IMR-90 (cell line): ENCODE results near the gene ZNF469.

Source experiments
- BHLHE40 ChIP-seq: fragments of 150-350 bp; IDR thresholded peaks from 2 replicates; pipeline ENCODE4 v1.6.1; 2016; ENCODE audit warnings: mild to moderate bottlenecking, low read depth, low read length
- CEBPB ChIP-seq: IDR thresholded peaks from 2 replicates; pipeline ENCODE4 v1.6.1; 2012; ENCODE audit warnings: low read depth, low read length, improper control_type of control experiment
- CHD1 ChIP-seq: IDR thresholded peaks from 2 replicates; pipeline ENCODE4 v1.6.1; 2012; ENCODE audit warnings: low read depth, low read length, improper control_type of control experiment
- CTCF ChIP-seq: conservative IDR thresholded peaks from 2 replicates; pipeline ENCODE4 v1.5.1; 2012; ENCODE audit warnings: mild to moderate bottlenecking, low read depth, low read length, improper control_type of control experiment
- FOS ChIP-seq: fragments of 150-350 bp; IDR thresholded peaks from 2 replicates; pipeline ENCODE4 v1.6.1; 2016; ENCODE audit warnings: low read depth, low read length
- MAFK ChIP-seq: IDR thresholded peaks from 2 replicates; pipeline ENCODE4 v1.6.1; 2012; ENCODE audit warnings: low read depth, low read length, improper control_type of control experiment
- MAZ ChIP-seq: IDR thresholded peaks from 2 replicates; pipeline ENCODE4 v1.6.1; 2012; ENCODE audit warnings: low read depth, mild to moderate bottlenecking, low read length, improper control_type of control experiment, moderate library complexity, borderline replicate concordance
- MXI1 ChIP-seq: IDR thresholded peaks from 2 replicates; pipeline ENCODE4 v1.6.1; 2012; ENCODE audit warnings: low read depth, mild to moderate bottlenecking, low read length, moderate library complexity, borderline replicate concordance
- POLR2A ChIP-seq: IDR thresholded peaks from 2 replicates; pipeline ENCODE4 v1.6.1; 2012; ENCODE audit warnings: mild to moderate bottlenecking, low read depth, low read length
- RAD21 ChIP-seq: IDR thresholded peaks from 2 replicates; pipeline ENCODE4 v1.6.1; 2012; ENCODE audit warnings: low read length, improper control_type of control experiment
- RCOR1 ChIP-seq: IDR thresholded peaks from 2 replicates; pipeline ENCODE4 v1.6.1; 2012; ENCODE audit warnings: mild to moderate bottlenecking, low read length, improper control_type of control experiment; ENCODE audit not compliant: insufficient replicate concordance
- SMC3 ChIP-seq: fragments of 150-350 bp; IDR thresholded peaks from 2 replicates; pipeline ENCODE4 v1.6.1; 2016; ENCODE audit warnings: low read depth, mild to moderate bottlenecking, antibody characterized with exemption, low read length, moderate library complexity
- TF ChIP-seq, protein P1 (sequence below): fragments of 150-350 bp; IDR thresholded peaks from 2 replicates; pipeline ENCODE4 v1.6.1; 2017; ENCODE audit warnings: mild to moderate bottlenecking, antibody characterized with exemption, low read length, low read depth
- TF ChIP-seq, protein P2 (sequence below): fragments of 150-350 bp; IDR thresholded peaks from 2 replicates; pipeline ENCODE4 v1.6.1; 2016; ENCODE audit warnings: low read depth, mild to moderate bottlenecking, low read length, moderate library complexity, borderline replicate concordance

DNA sequence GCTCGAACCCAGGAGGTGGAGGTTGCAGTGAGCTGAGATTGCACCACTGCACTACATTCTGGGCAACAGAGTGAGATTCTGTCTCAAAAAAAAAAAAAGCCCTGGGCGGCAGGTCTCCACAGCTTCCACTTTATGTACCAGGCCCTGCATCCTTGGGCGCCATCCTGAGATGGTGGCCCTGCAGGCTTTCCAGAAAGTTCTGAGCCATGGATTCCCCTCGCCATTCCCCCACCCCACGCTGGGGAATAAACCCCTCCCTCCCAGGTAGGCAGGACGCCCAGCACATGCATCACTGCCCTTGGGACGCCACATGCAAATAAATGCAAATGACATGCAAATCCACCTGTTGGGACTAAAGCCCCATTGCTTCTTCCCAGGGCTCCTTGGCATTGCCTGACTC is 13.8 kb upstream of the ZNF469 start:
- TF ChIP-seq CTCF (no peak), CEBPB (no peak), POLR2A (no peak), FOS (no peak), BHLHE40 (no peak), SMC3 (no peak), CHD1 (no peak), RAD21 (no peak), RCOR1 (no peak), MAZ (no peak), MXI1 (no peak), MAFK (no peak)
- TF ChIP-seq, protein P1, sequence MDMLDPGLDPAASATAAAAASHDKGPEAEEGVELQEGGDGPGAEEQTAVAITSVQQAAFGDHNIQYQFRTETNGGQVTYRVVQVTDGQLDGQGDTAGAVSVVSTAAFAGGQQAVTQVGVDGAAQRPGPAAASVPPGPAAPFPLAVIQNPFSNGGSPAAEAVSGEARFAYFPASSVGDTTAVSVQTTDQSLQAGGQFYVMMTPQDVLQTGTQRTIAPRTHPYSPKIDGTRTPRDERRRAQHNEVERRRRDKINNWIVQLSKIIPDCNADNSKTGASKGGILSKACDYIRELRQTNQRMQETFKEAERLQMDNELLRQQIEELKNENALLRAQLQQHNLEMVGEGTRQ = no peak
- TF ChIP-seq, protein P2, sequence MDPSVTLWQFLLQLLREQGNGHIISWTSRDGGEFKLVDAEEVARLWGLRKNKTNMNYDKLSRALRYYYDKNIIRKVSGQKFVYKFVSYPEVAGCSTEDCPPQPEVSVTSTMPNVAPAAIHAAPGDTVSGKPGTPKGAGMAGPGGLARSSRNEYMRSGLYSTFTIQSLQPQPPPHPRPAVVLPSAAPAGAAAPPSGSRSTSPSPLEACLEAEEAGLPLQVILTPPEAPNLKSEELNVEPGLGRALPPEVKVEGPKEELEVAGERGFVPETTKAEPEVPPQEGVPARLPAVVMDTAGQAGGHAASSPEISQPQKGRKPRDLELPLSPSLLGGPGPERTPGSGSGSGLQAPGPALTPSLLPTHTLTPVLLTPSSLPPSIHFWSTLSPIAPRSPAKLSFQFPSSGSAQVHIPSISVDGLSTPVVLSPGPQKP = no peak
